H1 (cell line): Measurements from ENCODE around the gene PLXNA4. TPM values are rescaled to one million over a fixed set of nuclear protein-coding genes. Genes with fewer than 3 reads are reported as not detected.
A peak's percentile ranks its signal among the peaks of the same experiment; 100 is the strongest.

ENCODE experiments used
- CTCF ChIA-PET: fragments of 300-600 bp; sonication (Branson Sonifier 250); formaldehyde crosslinking; loops from one replicate; lab custom pipeline; 2021; ENCODE audit not compliant: partially characterized antibody; lab: Charles Lee
- POLR2A ChIA-PET: fragments of 300-600 bp; sonication (Branson Sonifier 250); formaldehyde crosslinking; loops from one replicate; lab custom pipeline; 2021; ENCODE audit warnings: inconsistent platforms; ENCODE audit not compliant: partially characterized antibody; lab: Charles Lee
- DNase-seq, 2 experiments: peaks; one replicate each; pipeline versions ENCODE4 v3.0.0 to v3.0.0-alpha.2; 2010 to 2022; ENCODE audit warnings: low spot score in 2 of 2, low read depth in 1 of 2, mixed read lengths in 1 of 2
- FAIRE-seq: peaks from 2 replicates; lab custom pipeline; 2011; peaks lifted over from hg19 to GRCh38; lab: Jason Lieb, UNC
- H2AFZ ChIP-seq: 2 replicates; pipeline ENCODE4 v1.8.1; 2012; ENCODE audit warnings: low read length, inconsistent platforms
- H2AK5ac ChIP-seq: 2 replicates; pipeline ENCODE4 v1.6.1; 2013; ENCODE audit warnings: low read depth, low read length
- H2BK120ac ChIP-seq: replicated peaks from 2 replicates; pipeline ENCODE3; 2013; ENCODE audit warnings: low read depth, low read length, inconsistent platforms
- H2BK12ac ChIP-seq: 2 replicates; pipeline ENCODE4 v1.6.1; 2013; ENCODE audit warnings: low read depth, low read length
- H2BK15ac ChIP-seq: 2 replicates; pipeline ENCODE4 v1.6.1; 2013; ENCODE audit warnings: low read length
- H2BK20ac ChIP-seq: 2 replicates; pipeline ENCODE4 v1.6.1; 2013; ENCODE audit warnings: low read length
- H2BK5ac ChIP-seq: 2 replicates; pipeline ENCODE4 v1.6.1; 2013; ENCODE audit warnings: low read depth, low read length
- H3K14ac ChIP-seq: 2 replicates; pipeline ENCODE4 v1.6.1; 2013; ENCODE audit warnings: inconsistent platforms; ENCODE audit not compliant: insufficient read length
- H3K18ac ChIP-seq: 2 replicates; pipeline ENCODE4 v1.6.1; 2013; ENCODE audit warnings: low read length; ENCODE audit errors: extremely low read depth
- H3K23ac ChIP-seq: 2 replicates; pipeline ENCODE4 v1.6.1; 2013; ENCODE audit warnings: inconsistent platforms; ENCODE audit not compliant: insufficient read length
- H3K23me2 ChIP-seq: 2 replicates; pipeline ENCODE4 v1.6.1; 2013; ENCODE audit warnings: low read depth, low read length
- H3K27ac ChIP-seq: 2 replicates; pipeline ENCODE4 v1.6.1; 2011; ENCODE audit warnings: low read depth, low read length, inconsistent platforms
- H3K27me3 ChIP-seq, 4 experiments: replicated peaks in 1 of 4; 1 replicate in 1 of 4; 2 replicates in 3 of 4; pipeline versions ENCODE4 v1.6.1 to v1.8.1; 2011 to 2013; ENCODE audit warnings: low read length in 3 of 4, mild to moderate bottlenecking in 3 of 4, inconsistent platforms in 2 of 4, mixed read lengths in 2 of 4, moderate library complexity in 1 of 4; ENCODE audit not compliant: control insufficient read depth in 3 of 4, insufficient read depth in 3 of 4; ENCODE audit errors: extremely low read depth in 1 of 4
- H3K36me3 ChIP-seq, 4 experiments: 2 replicates each; pipeline versions ENCODE4 v1.6.1 to v1.8.1; 2011 to 2013; ENCODE audit warnings: mild to moderate bottlenecking in 4 of 4, low read length in 3 of 4, moderate library complexity in 2 of 4, control low read depth in 1 of 4, inconsistent platforms in 1 of 4; ENCODE audit not compliant: insufficient read depth in 4 of 4, control insufficient read depth in 2 of 4
- H3K4ac ChIP-seq: replicated peaks from 2 replicates; pipeline ENCODE3; 2013; ENCODE audit warnings: low read length, low read depth, mixed read lengths, inconsistent platforms; ENCODE audit not compliant: insufficient read length
- H3K4me1 ChIP-seq, 4 experiments: replicated peaks in 1 of 4; 1 replicate in 1 of 4; 2 replicates in 3 of 4; pipeline versions ENCODE4 v1.6.1 to v1.8.1; 2011 to 2013; ENCODE audit warnings: low read length in 3 of 4, inconsistent platforms in 2 of 4, mixed read lengths in 1 of 4; ENCODE audit not compliant: insufficient read depth in 4 of 4, control insufficient read depth in 3 of 4
- H3K4me2 ChIP-seq, 2 experiments: 2 replicates each; pipeline versions ENCODE4 v1.6.1 to v1.8.1; 2011 to 2013; ENCODE audit warnings: low read depth in 2 of 2, low read length in 2 of 2, control low read depth in 1 of 2, inconsistent platforms in 1 of 2, mild to moderate bottlenecking in 1 of 2; ENCODE audit not compliant: insufficient read depth in 1 of 2
- H3K4me3 ChIP-seq, 4 experiments: fragments of 200-600, 300-600 bp in 1 of 4; sonication (generic), shearing (Covaris generic), sonication (Bioruptor Twin) in 1 of 4; 2 replicates each; pipeline versions ENCODE4 v1.5.1 to v1.8.1; 2011 to 2016; ENCODE audit warnings: low read length in 4 of 4, low read depth in 3 of 4, control low read depth in 2 of 4, inconsistent platforms in 2 of 4, mild to moderate bottlenecking in 2 of 4, mixed read lengths in 1 of 4, moderate library complexity in 1 of 4; ENCODE audit not compliant: insufficient read depth in 2 of 4; ENCODE audit errors: extremely low read depth in 1 of 4
- H3K56ac ChIP-seq: replicated peaks from 2 replicates; pipeline ENCODE3; 2013; ENCODE audit warnings: low read depth, mild to moderate bottlenecking, mixed read lengths, low read length, inconsistent platforms; ENCODE audit not compliant: insufficient read length
- H3K79me1 ChIP-seq: 2 replicates; pipeline ENCODE4 v1.6.1; 2013; ENCODE audit warnings: low read depth, low read length, control low read depth
- H3K79me2 ChIP-seq, 2 experiments: 2 replicates each; pipeline versions ENCODE4 v1.6.1 to v1.8.1; 2012 to 2013; ENCODE audit warnings: low read length in 2 of 2, mild to moderate bottlenecking in 2 of 2, inconsistent platforms in 1 of 2; ENCODE audit not compliant: insufficient read depth in 2 of 2, control insufficient read depth in 1 of 2
- H3K9ac ChIP-seq, 4 experiments: replicated peaks in 1 of 4; 1 replicate in 1 of 4; 2 replicates in 3 of 4; pipeline versions ENCODE4 v1.6.1 to v1.8.1; 2011 to 2013; ENCODE audit warnings: low read depth in 3 of 4, low read length in 3 of 4, control low read depth in 2 of 4, mild to moderate bottlenecking in 2 of 4, moderate library complexity in 2 of 4, inconsistent platforms in 1 of 4; ENCODE audit errors: extremely low read depth in 1 of 4
- H3K9me3 ChIP-seq, 2 experiments: 2 replicates each; pipeline versions ENCODE4 v1.6.1 to v1.8.1; 2012 to 2013; ENCODE audit warnings: mild to moderate bottlenecking in 2 of 2, moderate library complexity in 2 of 2, control low read depth in 1 of 2, inconsistent platforms in 1 of 2, low read depth in 1 of 2, low read length in 1 of 2, mixed read lengths in 1 of 2; ENCODE audit not compliant: insufficient read depth in 2 of 2
- H4K20me1 ChIP-seq, 2 experiments: replicated peaks in 1 of 2; 2 replicates each; pipeline versions ENCODE3 to v1.8.1; 2011 to 2013; ENCODE audit warnings: inconsistent platforms in 2 of 2, low read length in 2 of 2, mild to moderate bottlenecking in 1 of 2; ENCODE audit not compliant: insufficient read depth in 2 of 2, control insufficient read depth in 1 of 2
- H4K5ac ChIP-seq: 2 replicates; pipeline ENCODE4 v1.6.1; 2013; ENCODE audit warnings: low read length, low read depth, mixed read lengths, inconsistent platforms; ENCODE audit not compliant: insufficient read length
- H4K8ac ChIP-seq: 2 replicates; pipeline ENCODE4 v1.8.0; 2013; ENCODE audit warnings: mild to moderate bottlenecking, moderate library complexity, low read length, inconsistent platforms; ENCODE audit not compliant: insufficient read depth; ENCODE audit errors: extremely low read depth
- H4K91ac ChIP-seq: replicated peaks from 2 replicates; pipeline ENCODE3; 2013; ENCODE audit warnings: low read length, mixed read lengths, inconsistent platforms; ENCODE audit not compliant: insufficient read length
- ASH2L ChIP-seq: fragments of 200-600, 300-600 bp; sonication (generic); IDR thresholded peaks from one replicate; pipeline ENCODE4 v1.7.1; 2017; ENCODE audit warnings: low read length
- SUZ12 ChIP-seq: fragments of 200-600 bp; sonication (generic); IDR thresholded peaks from 2 replicates; pipeline ENCODE4 v1.6.1; 2012; ENCODE audit warnings: mild to moderate bottlenecking, inconsistent platforms, low read length, moderate library complexity, mixed read lengths
- WGBS, 2 experiments: shearing (Covaris generic) in 1 of 2; methylation state at CpG; one replicate each; pipeline versions ENCODE4 v1.1.6 to v1.1.7; 2013 to 2015; ENCODE audit warnings: low lambda C conversion rate in 2 of 2, mixed read lengths in 2 of 2, inconsistent platforms in 1 of 2, low coverage in 1 of 2, missing lambda C conversion rate in 1 of 2; ENCODE audit not compliant: insufficient replicate concordance in 2 of 2, insufficient coverage in 1 of 2, insufficient read length in 1 of 2; ENCODE audit errors: extremely low coverage in 1 of 2, missing lambda C conversion rate in 1 of 2; 5-methylcytosine and 5-hydroxymethylcytosine counted together
- polyA plus RNA-seq, 7 experiments: library from polyadenylated mRNA; depleted of rRNA in 3 of 7; stranded (reverse) in 5 of 7; unstranded in 2 of 7; fragments of >200 nt in 5 of 7; fragments of 200-250 nt in 2 of 7; gene quantifications; 1 replicate in 5 of 7; 2 replicates in 1 of 7; 4 replicates in 1 of 7; pipeline versions ENCODE4 v1.2.1 to v1.2.3, GENCODE V29; 2011 to 2013; ENCODE audit warnings: missing spikeins in 2 of 7, mixed read lengths in 2 of 7
- total RNA-seq: library from RNA; stranded (reverse); fragmentation: NEBNext Ultra II Directional; extraction: Animal tissue kit (Norgen Biotek cat#: 25700); gene quantifications from 2 replicates; pipeline ENCODE4 v1.2.1, GENCODE V29; 2021

PLXNA4 gene
- total and polyA plus RNA-seq, 2 of the 8 experiments (the other 6 are each of a cell fraction or from before 2014, with no cell fraction given): 0.76 to 0.79 TPM

DNA sequence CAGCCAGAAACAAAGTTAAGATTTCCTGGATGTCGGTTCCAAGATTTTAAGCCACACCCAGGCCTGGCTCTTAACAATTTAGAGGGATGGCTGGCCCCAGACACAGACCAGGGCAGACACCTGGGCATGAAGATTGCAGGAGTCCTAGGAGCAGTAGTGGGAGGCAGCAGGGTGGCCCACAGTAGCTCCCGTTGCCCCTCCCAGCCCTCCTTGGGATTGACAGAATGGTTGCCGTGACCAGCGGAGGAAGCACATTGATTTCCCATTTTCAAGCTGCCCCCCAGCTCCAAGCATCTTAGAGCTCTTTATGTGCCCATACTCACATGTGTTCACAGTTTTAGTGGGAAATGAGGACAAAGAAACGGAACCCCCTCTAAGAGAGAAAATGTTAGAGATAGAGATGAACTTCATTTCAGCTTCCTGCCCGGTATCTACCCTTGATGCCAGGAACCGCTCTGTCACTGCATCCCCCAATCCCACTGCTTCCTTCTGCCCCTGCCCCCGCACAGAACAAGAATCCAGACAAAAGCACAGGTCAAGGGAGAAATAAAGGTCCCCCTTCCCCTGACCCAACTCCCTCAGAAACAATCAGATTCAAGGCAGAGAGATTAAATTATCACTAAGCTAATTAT, 101.1 kb downstream of the PLXNA4 start:
- H3K4me1 ChIP-seq: peaks cover 6 to 21% (median 7%) of the 10 kb centered on the region in 4 experiments
- no peaks in the 10 kb centered on the region for H3K79me1 ChIP-seq
- H3K23ac ChIP-seq: no peak overlapping the region
- no peak overlapping the region for H2BK12ac ChIP-seq
- H3K9me3 ChIP-seq: no peaks in the 10 kb centered on the region
- no peak overlapping the region for H3K27ac ChIP-seq
- H3K9ac ChIP-seq: no peak overlapping the region
- H2BK20ac ChIP-seq: no peak overlapping the region
- no peak overlapping the region for H2AK5ac ChIP-seq
- ChIA-PET CTCF (interaction anchor here (0.6 to 2.8 kb wide), 14 partner anchors 9 to 206 kb away, joined by 3 to 10 read pairs (median 3); no protein-coding TSS in a partner anchor), POLR2A (no interaction called here)
- H4K8ac ChIP-seq: no peak overlapping the region
- H3K18ac ChIP-seq: no peak overlapping the region; the same call in 1 of the 2 replicates
- no peaks in the 10 kb centered on the region for H4K20me1 ChIP-seq
- no peaks in the 10 kb centered on the region for H3K27me3 ChIP-seq
- H3K23me2 ChIP-seq: peaks cover 1% of the 10 kb centered on the region; the same call in 1 of the 2 replicates
- 37% methylated on average over 8 of the region's 8 CpGs; no CpG with 5 or more reads in 1 of the 2 experiments for WGBS, 2 experiments
- TF ChIP-seq SUZ12: no peak
- peak; percentile 33 for TF ChIP-seq ASH2L
- H3K14ac ChIP-seq: no peak overlapping the region
- peak overlapping the region; percentile 88; the same call in 1 of the 2 replicates for H2AFZ ChIP-seq
- peak overlapping the region; percentile 57 to 63 for H3K4me2 ChIP-seq
- H3K79me2 ChIP-seq: no peaks in the 10 kb centered on the region
- no peak for DNase-seq
- no peak overlapping the region for H3K4ac ChIP-seq
- no peak overlapping the region for H2BK5ac ChIP-seq
- H3K4me3 ChIP-seq: peak overlapping the region in 1 of 4 experiments; percentile 39; a peak in 3 of 8 replicates
- no peak overlapping the region for H3K56ac ChIP-seq
- H4K91ac ChIP-seq: no peak overlapping the region
- no peak overlapping the region for H2BK15ac ChIP-seq
- no peak for FAIRE-seq
- H2BK120ac ChIP-seq: no peak overlapping the region
- no peaks in the 10 kb centered on the region for H3K36me3 ChIP-seq
- H4K5ac ChIP-seq: no peak overlapping the region
